NCI-H82 (cell line): ENCODE measurements around the gene SMPD3.
"Not testable (repeated sequence)": the region's sequence is repeated elsewhere in the genome, so short reads cannot be mapped to it uniquely, and the experiment has no call there.

Experiments used
- DNase-seq: peaks from one replicate; lab custom pipeline; 2025; lab: John Stamatoyannopoulos, UW

The SMPD3 gene

DNA sequence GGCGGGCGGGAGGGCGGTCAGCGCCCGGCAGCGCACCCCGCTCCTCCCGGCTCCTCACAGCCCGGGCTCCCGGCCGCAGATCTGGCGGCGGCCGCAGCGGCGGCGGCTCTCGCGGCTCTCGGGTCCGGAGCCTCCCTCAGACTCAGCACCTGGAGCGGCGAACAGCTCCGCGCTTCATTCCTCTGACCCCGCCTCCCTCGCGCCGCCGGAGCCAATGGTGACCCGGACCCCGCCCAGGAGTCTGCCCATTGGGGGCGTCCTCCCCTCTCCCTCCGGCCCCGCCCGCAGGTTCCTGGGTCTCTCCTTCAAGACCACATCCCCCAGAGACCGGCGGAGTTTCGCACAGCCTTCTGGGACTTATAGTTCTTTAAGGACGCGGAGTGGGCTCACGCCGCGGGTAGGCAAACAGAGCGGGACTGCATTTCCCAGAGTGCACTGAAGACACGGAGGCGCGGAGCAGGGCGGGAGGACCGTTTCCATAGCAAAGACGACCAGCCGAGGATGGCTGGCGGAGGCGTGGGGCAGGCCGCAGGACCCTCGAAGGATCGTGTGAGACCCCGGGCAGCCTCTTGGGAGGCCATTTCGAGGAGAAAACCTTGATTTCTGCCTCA lies at the start of gene SMPD3:
TSS of gene SMPD3 (minus strand) at position 149 of the 611 bp plus-strand sequence. CDS start 76,327 bp downstream, outside the sequence.
- DNase-seq, result peak; percentile 100

DNA sequence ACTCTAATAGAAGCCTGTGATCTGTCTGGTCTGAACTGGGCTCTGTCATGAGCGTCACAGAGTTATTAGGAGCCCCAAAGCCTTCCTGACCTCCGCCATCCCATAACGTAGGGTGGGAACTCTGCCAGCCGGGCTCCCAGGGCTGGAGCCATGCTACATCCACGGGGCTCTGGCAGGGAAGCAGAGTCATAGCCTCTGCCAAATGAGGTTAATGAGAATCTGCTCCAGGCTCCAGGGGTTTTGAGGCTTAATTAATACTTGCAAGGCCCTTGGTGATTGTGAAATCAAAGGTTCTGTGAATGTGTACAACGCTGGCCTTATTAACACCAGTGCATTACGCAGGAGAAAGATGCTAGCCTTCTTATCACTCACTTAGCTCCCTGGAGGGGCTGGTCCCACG lies 48.4 kb upstream of the SMPD3 start:
- DNase-seq, result no peak

DNA sequence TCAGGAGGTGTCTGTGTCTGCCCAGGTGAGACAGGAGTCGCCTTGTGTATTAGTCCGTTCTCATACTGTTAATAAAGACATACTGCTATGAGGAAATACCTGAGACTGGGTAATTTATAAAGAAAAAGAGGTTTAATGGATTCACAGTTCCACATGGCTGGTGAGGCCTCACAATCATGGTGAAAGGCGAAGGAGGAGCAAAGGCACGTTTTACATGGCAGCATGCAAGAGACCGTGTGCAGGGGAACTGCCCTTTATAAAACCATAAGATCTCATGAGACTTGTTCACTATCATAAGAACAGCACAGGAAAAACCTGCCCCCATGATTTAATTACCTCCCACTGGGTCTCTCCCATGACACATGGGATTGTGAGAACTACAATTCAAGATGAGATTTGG lies 46.0 kb upstream of the SMPD3 start:
- DNase-seq, result not testable (repeated sequence)

DNA sequence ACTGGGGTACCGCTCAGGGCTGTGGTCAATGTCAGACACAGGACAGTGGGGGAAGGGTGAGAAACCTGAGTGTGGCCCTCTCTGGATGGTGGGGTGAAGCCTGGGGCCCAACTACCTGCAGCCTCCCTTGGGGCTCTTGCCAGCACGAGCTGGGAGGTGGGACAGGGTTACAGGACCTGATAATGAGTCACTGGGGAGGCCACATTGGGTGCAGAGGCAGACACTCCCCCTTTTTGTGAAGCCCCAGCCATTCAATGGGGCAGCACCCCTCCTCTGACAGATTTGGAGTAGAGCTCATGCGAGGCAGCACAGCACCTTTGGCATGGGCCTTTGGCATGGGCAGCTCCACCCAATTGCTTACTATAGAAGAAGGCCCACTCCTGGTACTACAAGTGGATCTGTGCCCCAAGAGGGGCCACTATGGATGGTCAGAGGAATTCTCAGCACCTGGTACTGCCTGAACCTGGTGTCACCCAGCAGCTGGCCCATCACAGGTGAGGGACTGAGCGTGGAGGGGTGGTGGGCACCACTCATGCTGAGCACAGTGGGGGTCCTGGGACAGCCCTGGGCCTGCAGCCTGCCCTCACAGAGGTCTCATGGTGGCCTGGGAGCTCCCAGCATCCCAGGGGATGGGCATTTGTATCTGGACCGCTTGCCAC lies 45.2 kb upstream of the SMPD3 start:
- no peak for DNase-seq

DNA sequence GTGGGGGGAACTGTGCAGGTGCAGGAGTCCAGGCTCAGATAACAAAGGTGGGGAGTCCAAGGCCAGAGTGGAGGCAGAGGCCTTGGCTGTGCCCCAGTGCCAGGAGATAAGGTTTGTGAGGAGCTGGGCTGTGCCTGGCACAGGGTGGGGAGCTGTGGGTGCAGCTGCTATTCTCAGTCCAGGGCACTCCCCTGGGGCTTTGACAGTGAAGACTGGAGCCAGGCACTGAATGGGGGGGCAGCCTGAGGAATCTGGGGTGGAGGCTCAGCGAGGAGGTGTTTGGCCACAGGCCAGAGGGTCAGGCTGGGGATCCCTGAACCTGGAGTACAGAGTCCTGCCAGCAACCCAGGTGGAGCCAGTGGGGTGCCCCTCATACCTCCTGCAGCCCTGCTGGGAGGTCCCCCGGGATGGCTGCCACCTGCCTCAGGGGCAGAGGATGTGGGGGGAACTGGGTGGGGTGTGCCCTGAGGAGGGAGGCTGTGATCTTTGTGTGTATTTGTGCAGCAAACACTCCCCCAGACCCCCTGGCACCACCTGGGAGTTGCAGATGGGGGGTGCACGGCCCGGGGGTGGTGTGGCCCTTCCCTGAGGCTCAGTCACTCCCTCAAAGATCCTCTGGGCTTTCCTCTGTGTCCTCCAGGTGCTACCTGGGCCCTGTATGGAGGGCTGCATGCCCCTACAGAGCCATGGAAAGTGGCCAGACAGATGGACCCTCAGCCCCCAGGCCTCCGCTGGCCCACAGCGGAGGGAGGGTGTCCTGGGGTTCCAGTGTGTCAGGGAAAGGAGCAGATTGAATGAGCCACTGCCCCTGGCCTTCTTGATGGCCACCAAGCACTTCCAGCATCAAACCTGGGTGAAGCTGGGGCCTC lies 44.5 kb upstream of the SMPD3 start:
- no peak for DNase-seq

DNA sequence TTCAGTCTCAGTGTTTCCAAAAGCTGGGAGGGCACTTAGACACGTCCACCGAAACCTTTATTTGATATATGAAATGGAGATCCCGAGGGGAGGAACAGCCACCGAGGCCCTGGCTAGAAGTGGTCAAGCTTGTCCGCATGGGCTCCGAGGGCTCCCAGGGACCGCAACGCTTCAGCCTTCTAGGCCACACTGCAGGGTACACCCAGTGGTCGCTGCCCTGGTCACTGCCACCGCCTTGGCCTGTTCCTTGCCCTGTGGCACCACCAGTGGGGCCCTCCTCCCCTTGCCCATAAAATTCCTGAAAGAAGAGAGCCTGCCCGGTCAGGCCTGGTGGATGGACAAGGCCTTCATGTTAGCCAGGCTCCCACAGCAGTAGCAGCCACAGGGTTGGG lies 43.8 kb upstream of the SMPD3 start:
- DNase-seq, result no peak

DNA sequence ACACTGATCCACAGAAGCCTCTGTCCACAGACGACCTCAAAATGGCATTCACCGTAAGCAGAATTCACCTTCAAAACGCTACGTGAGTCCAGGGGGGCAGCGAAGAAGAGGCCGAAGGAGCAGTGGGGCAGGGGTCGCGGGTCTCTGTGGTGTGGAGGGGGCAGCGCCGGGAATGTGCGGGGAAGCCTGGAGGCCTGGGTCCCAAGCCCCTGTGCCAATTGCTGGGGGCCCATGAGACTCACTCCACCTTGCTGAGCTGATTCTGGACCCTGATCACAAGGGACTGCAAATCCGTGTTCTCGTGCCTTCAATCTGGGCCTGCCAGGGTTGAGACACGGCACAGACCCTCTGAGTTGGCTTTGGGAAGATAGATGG lies 43.3 kb upstream of the SMPD3 start:
- DNase-seq, result no peak

DNA sequence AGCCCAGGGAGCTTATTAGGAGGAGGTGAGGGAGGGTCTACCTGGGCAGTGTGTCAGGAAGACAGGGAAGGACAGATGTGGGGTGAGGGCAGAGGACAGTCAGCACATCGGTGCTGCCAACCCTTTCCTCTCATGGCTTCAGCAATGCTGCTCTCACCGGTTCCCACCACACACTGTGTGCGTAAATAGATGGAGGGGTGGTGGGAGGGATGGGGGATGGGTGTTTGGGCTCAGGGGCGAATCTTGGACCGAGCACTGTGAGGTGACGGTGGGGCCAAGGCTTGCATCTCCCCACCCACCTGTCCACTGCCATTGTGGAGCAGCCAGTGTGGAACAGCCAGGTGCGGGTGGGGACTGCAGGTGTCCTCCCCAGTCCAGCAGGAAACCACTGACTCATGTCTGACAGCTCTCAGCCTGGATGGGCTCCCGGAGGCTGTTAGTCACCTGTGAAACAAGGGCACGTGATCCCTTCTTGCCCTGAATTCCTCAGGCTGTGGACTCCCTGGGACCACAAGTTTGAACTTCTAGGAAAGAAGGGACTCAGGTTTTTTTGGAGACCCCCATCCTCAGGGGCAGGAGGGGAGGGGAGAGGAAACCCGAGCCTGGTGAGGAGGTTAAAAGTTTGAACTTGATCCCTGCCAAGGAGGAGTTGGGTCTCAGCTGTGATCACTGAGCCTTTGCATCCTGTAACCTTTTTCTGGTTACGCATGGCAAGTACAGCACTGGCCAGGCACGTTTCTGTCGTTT lies 42.7 kb upstream of the SMPD3 start:
- DNase-seq, result no peak

DNA sequence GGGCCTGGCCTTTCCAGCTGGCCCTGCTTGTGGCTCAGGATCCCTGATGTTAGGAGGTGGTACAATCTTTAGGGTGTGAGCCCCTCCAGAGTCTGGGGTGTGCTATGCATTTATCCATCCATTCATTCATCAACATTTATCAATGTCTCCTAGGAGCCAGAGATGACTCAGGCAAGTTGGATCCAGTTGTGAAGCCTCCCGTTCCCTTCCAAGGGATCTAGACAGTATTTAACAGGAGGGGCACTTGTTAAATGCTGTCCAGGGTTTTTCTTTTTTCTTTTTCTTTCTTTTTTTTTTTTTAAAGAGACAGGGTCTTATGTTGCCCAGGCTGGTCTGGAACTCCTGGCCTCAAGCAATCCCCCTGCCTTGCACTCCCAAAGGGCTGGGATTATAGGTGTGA lies 42.0 kb upstream of the SMPD3 start:
- DNase-seq, result no peak

DNA sequence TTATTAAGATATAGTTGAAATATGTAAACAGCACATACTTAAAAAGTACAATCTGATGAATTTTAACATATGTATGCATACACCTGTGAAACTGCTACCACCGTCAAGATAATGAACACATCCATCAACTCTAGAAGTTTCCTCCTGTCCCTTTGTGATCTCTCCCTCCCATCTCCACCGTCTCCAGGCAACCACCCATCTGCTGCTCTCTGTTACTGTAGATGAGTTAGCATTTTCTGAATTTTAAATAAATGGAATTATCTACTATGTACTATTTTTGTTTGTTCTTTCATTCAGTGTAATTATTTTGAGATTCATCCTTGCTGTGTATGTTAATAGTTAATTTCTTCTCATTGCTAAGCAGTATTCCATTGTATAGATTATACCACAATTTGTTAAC lies 40.2 kb upstream of the SMPD3 start:
- DNase-seq, result no peak

DNA sequence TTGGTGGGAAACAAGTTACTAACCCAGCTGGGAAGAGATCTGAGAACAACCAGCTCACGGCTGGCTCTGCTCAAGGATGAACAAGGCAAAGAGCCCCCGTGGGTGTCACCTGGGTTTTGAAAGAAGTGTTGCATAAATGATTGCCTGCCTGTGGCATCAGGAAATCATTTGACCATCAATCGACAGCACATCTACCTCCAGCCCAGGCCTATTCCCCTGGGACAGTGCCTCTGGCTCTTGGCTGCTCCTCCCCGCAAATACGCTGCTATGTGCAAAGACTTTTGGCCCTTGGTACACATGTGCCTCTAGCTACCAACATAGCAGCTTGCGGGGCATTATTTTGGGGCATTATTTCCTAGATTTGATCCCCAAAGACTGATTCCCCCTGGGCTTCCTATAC lies 39.4 kb upstream of the SMPD3 start:
- no peak for DNase-seq

DNA sequence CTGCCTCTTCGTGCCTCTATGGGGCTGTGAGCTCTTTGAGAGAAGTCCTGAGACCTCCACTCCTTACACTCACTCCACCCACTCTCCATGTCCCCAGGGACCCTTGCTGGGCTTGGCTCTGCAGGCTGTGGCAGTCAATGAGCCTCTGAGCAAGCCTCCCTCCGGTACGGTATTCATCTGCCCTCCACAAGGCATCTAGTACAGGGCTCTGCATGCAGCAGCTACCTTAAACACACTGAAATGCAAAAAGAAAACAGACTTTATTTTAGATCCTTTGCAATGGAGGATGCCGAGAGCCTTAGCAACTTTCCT lies 38.9 kb upstream of the SMPD3 start:
- DNase-seq, result peak; percentile 7

DNA sequence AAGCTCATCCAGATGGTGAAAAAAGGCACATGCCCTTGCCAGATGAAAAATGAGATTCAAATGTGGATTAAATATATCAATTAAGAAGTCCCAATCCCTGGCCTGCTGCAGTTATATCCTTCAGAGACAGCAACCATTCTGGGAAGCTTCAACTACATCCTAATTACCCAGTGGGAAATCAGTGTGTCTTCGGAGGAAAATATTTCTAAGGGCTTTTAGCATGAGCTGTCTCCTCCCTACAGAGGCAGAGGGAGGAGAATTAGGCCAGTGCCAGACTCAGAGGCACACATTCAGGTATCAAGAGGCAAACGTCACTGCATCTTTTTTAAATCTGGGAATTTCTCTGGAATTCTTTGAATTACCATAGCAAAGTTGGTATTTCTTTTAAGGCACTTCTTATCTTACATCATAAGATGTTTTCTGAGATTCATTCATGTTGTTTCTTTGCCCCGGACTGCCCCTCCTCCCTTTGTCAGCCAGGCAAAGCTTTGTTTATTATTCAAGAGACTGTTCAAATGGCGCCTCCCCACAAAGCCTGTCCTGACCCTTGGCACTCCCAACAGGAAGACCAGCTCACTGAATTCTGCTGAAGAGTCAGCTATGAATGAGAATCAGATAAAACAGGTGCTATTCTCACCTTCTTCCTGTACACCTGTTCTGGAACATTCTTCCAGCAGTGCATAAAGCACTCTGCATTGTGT lies 38.3 kb upstream of the SMPD3 start:
- no peak for DNase-seq

DNA sequence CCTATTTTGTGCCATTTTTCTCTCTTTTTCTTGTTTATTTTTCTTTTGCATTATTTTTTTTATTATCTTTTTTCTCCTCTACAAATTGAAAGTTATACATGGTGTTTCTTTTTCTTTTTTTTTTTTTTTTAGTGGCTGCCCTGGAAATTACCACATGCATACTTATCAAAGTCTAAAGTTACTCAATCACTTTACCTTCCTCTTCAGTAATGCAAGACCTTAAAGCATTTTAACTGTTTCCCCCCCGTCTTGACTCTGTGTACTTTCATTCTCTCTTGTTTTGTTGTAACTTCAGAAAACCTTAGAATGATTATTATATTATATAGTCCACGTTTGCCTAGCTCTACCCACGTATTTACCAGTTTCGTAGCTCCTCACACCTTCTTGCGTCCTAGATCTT lies 33.3 kb upstream of the SMPD3 start:
- DNase-seq, result no peak

DNA sequence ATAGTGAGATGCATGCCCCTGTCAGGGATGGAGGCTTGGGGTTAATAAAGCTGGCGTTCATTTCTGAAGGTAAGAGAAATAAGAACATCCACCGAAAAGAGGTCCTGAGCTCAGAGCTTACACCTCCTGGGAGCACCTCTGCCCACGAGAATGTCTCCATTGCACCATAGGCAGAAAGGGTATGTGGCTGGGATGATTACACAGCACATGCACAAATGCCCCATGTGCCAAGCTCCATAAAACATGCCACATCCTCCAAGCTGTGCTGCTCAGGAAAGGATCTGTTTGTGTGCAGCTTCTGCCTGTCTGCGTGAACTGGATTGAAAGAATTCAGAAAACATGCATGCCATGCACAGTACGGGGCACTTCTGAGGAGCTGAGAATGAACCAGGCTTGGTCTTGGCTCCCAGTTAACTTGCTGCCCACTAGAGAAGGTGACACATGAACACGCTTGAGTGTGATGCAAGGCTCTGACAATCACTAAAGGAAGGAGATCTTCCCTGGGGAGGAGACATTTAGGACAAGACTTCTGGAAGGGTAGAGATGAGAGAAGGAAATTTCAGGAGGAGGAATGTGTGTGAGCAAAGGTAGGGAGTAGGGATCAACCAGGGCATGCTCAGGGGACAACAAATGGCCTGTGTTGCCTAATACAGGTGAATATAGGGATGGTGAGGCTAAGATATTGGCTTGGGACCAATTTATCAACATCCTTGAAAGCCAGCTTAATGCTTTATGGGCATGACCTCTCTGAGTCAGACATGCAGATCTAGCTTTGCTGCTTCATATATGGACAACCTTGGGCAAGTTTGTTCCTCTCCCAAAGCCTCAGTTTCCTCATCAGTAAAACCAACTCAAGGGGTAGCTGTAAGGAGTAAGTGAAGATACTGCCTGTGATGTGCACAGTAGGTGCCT lies 32.0 kb upstream of the SMPD3 start:
- no peak for DNase-seq

DNA sequence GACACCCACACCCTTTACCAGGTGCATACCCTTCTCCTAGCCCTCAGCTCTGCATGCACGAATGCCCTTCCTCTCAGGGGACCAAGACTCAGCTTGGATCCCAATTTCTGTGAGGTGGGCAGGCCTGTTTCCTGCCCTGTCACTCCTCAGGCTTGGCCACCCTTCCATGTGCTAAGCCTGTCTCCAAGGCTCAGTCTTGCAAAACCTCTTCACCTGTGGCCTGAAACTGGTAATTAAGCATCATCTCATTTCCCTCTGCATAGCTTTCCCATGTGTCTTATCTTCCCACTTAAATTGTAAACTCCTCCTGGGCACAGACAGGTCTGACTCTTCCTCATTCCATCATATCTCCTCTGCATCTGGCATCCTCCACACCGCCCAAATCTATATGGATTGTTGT lies 31.0 kb upstream of the SMPD3 start:
- DNase-seq, result no peak

DNA sequence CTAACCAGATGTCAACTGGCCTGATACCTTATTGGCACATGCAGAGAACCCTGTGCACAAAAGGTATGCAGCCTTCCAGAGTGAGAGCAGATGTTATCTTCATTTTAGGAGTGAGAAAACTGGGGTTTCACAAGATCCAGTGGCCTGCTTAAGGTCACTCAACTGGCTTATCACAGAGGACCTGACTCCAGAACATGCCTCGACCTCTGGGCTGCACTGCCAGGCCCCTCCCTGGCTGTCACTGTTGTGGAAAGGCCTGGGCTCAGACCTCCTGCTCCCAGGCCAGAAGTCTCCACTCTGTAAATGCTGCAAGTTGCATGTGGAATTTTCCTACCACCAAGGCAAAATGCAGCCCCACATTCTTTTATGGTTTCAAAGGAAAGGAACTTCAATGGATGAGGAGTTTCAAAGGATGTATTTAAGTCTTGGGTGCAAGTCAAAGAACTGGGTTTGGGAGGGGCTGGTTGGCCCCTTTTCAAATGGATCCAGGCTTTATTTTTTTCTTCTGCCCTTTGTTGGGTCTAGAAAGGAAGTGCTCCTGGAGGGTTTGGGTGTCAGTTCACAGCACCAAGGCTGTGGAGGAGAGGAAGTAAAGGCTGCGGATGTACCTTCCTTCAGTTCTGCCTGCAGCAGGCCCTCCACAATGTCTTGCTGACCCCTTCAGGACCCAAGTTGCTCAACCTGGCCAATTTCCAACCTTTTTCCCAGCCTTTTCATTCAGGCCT lies 30.4 kb upstream of the SMPD3 start:
- DNase-seq, result no peak

DNA sequence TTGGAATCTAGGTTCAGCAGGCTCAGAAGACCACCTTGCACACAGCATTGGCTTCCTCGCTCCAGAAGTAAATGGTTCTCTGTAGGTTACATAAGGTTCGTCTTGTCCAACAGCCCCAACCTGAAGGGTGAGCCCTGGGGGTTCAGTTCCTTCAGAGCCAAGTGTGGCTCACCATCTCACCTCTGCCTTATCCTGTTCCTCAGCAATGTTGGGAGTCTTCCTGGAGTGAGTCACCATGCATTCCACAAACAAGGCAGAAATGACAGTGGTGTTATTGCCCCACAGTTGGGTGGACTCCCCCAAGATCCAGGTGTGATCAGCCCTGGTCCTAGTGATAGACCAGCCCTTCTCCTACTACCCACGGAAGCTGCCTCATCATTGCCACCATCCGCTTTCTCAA lies 26.8 kb upstream of the SMPD3 start:
- no peak for DNase-seq

DNA sequence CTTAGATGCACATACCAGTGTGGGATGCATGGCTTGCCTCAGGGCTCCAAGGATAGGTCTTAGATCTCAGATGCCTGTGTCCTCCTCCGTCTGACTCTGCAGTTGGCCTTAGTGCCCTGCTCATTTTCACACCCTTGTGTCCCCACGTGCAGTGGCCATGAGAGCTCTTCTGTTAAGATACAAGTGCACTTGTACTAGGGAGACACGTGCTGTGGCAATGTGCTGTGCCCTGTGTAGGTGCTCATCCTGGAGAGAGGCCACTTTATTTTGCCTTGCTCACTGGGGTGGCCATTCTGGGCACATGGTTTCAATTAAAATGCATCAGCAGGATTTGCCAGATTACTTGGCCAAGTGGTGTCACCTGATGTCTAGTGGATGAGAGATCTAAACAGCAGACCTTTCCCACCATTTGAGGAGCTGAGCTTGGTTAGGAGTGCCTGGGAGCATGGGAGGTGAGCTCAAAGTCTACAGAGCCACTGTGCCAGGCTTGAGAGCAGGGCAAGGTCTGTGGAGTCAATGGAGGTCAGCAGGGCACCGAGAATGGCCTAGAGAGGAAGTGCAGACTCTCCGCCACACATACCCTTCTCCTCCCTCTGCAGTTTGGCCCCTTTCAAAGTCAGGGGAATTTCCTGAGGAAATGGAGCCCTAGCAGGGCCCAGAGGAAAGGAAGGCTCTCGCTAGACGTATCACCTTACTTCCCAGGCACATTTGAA lies 25.2 kb upstream of the SMPD3 start:
- DNase-seq, result no peak

DNA sequence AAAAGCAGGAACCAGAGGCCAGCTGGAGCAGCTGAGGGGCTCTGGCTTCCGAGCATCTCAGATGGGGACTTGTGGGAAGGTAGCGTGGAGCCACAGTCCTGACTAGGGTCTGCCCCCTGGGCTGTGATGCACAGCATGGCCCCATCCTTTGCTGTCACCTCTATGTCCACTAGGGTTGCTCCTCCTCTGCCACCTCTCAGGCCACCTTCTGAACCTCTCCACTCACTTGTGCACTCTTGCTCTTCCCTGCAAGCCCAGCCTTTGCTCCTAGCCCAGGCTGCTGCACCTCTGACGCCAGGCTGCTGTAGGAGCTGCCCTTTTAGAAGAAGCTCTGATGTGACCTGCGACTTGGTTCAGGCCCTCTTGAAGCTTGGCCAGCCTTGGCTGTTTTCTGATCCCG lies 24.3 kb upstream of the SMPD3 start:
- no peak for DNase-seq
